Measurements from ENCODE around the gene KCNQ1. TPM values are rescaled to one million over a fixed set of nuclear protein-coding genes. Genes with fewer than 3 reads are reported as not detected.

The KCNQ1 gene
- total RNA-seq, 2 donors from 2014 or later = 38.9 to 46.1 TPM

GRCh38 chr11:2827792-2828191 lies 383.0 kb downstream of the KCNQ1 start:
- WGBS, 2 donors = 81 to 95% methylated on average over 10 of the region's 10 CpGs
- TF ChIP-seq CTCF (IDR thresholded peaks at IDR 0.05) = no peak
- no peak for TF ChIP-seq POLR2A (IDR thresholded peaks at IDR 0.05)
- H3K9me3 ChIP-seq = no peaks in the 10 kb centered on the region
- H3K4me3 ChIP-seq = no peak overlapping the region
- intact Hi-C loops (cut with DNase I) = no loop called here
- no peaks in the 10 kb centered on the region for H3K27me3 ChIP-seq
- DNase-seq = no peak
- no peak overlapping the region for H3K27ac ChIP-seq
- ATAC-seq = no peak
- peaks cover 33% of the 10 kb centered on the region for H3K4me1 ChIP-seq
- no peaks in the 10 kb centered on the region for H3K36me3 ChIP-seq (replicated peaks in 1 of 2; ENCODE audit: insufficient read depth in 1 of 2, low read depth in 2 of 2)

- Histone ChIP-seq H3K27ac (no peak overlapping the region), H3K4me3 (no peak overlapping the region), H3K27me3 (no peaks in the 10 kb centered on the region), H3K4me1 (peaks cover 33% of the 10 kb centered on the region), H3K9me3 (no peaks in the 10 kb centered on the region), H3K36me3 (replicated peaks in 1 of 2; ENCODE audit: insufficient read depth in 1 of 2, low read depth in 2 of 2) (no peaks in the 10 kb centered on the region)
- no peak for ATAC-seq
- no peak for TF ChIP-seq POLR2A (IDR thresholded peaks at IDR 0.05)
- TF ChIP-seq CTCF (IDR thresholded peaks at IDR 0.05) = no peak
- intact Hi-C loops (cut with DNase I) = no loop called here
- no peak for DNase-seq
- WGBS, 2 donors = 88 to 98% methylated on average over 4 of the region's 4 CpGs
Measured at GRCh38 chr11:2828585-2829330, 383.9 kb downstream of the KCNQ1 start.

GRCh38 chr11:2830030-2830812 lies 385.4 kb downstream of the KCNQ1 start:
- Histone ChIP-seq H3K36me3 (replicated peaks in 1 of 2; ENCODE audit: insufficient read depth in 1 of 2, low read depth in 2 of 2) (no peaks in the 10 kb centered on the region), H3K9me3 (no peaks in the 10 kb centered on the region), H3K4me3 (no peak overlapping the region), H3K4me1 (peaks cover 21% of the 10 kb centered on the region), H3K27ac (no peak overlapping the region), H3K27me3 (no peaks in the 10 kb centered on the region)
- DNase-seq (no peak), ATAC-seq (no peak)
- 83 to 87% methylated on average over 6 to 8 of the region's 8 CpGs for WGBS, 2 donors
- intact Hi-C loops (cut with DNase I) = no loop called here
- no peak for TF ChIP-seq CTCF (IDR thresholded peaks at IDR 0.05)
- no peak for TF ChIP-seq POLR2A (IDR thresholded peaks at IDR 0.05)

GRCh38 chr11:2830886-2831285 lies 386.1 kb downstream of the KCNQ1 start:
- Histone ChIP-seq H3K36me3 (replicated peaks in 1 of 2; ENCODE audit: insufficient read depth in 1 of 2, low read depth in 2 of 2) (no peaks in the 10 kb centered on the region), H3K4me3 (no peak overlapping the region), H3K9me3 (no peaks in the 10 kb centered on the region), H3K4me1 (peaks cover 14% of the 10 kb centered on the region), H3K27ac (no peak overlapping the region), H3K27me3 (no peaks in the 10 kb centered on the region)
- 90 to 92% methylated on average over 5 to 8 of the region's 8 CpGs for WGBS, 2 donors
- intact Hi-C loops (cut with DNase I) = no loop called here
- DNase-seq = no peak
- TF ChIP-seq POLR2A (IDR thresholded peaks at IDR 0.05) (no peak), CTCF (IDR thresholded peaks at IDR 0.05) (no peak)
- no peak for ATAC-seq

Measured in body of pancreas (tissue), 4 donors.